Stomach (tissue), 9 donors: Measurements from ENCODE around the gene WDR72. TPM values are rescaled to one million over a fixed set of nuclear protein-coding genes. Genes with fewer than 3 reads are reported as not detected.

Source experiments
- DNase-seq, 2 donors: peaks; one replicate each; pipeline versions ENCODE4 v3.0.0 to v3.0.0-alpha.2; 2013 to 2019
- H3K27ac ChIP-seq, 5 donors: fragments of 200-600 bp in 4 of 5; sonication (generic) in 4 of 5; one replicate each; pipeline ENCODE4 v1.5.1; 2013 to 2019; ENCODE audit warnings: mild to moderate bottlenecking in 1 of 5, moderate library complexity in 1 of 5
- H3K27me3 ChIP-seq, 3 donors: fragments of 200-600 bp; sonication (generic); one replicate each; pipeline ENCODE4 v1.5.1; 2017 to 2019; ENCODE audit warnings: mixed run types in 1 of 3
- H3K36me3 ChIP-seq, 4 donors: fragments of 200-600 bp; sonication (generic); 1 replicate in 3 of 4; 2 replicates in 1 of 4; pipeline ENCODE4 v1.5.1; 2016 to 2019
- H3K4me1 ChIP-seq, 4 donors: fragments of 200-600 bp; sonication (generic); one replicate each; pipeline ENCODE4 v1.5.1; 2016 to 2019
- H3K4me3 ChIP-seq, 4 donors: fragments of 200-600 bp; sonication (generic) in 3 of 4; one replicate each; pipeline ENCODE4 v1.5.1; 2016 to 2019; ENCODE audit warnings: mild to moderate bottlenecking in 1 of 4
- H3K9me3 ChIP-seq, 4 donors: fragments of 200-600 bp; sonication (generic); one replicate each; pipeline ENCODE4 v1.5.1; 2016 to 2019
- EP300 ChIP-seq: sonication (generic); formaldehyde crosslinking; IDR thresholded peaks from one replicate; pipeline ENCODE4 v1.6.1; 2017; ENCODE audit warnings: antibody characterized with exemption
- POLR2A ChIP-seq, 4 donors: fragments of 450-650 bp; IDR thresholded peaks; one replicate each; pipeline ENCODE4 v1.6.1; 2016; ENCODE audit warnings: antibody characterized with exemption in 4 of 4, control low read depth in 2 of 4, mild to moderate bottlenecking in 1 of 4, moderate library complexity in 1 of 4
- POLR2AphosphoS5 ChIP-seq, 3 donors: sonication (generic); formaldehyde crosslinking; IDR thresholded peaks; one replicate each; pipeline ENCODE4 v1.6.1; 2016; ENCODE audit warnings: antibody characterized with exemption in 3 of 3
- WGBS, 5 donors: extraction: QIAGEN DNeasy Blood & Tissue Kit in 3 of 5; methylation state at CpG; one replicate each; pipeline versions ENCODE4 v1.1.5 to v1.1.7; 2013 to 2018; 5-methylcytosine and 5-hydroxymethylcytosine counted together
- intact Hi-C: fragments of 100-400 bp; cut with DNase I; formaldehyde crosslinking; loops from one replicate; pipeline ENCODE4 v1.15.1; 2023; ENCODE audit warnings: low total_unique reads
- polyA plus RNA-seq, 3 donors: library from polyadenylated mRNA; stranded (reverse); fragments of 200-250 nt; gene quantifications; one replicate each; pipeline ENCODE4 v1.2.3, GENCODE V29; 2013
- total RNA-seq, 5 donors: library from RNA; depleted of rRNA; stranded (reverse); fragments of >200 nt; gene quantifications; one replicate each; pipeline versions ENCODE4 v1.1.0 to v1.2.3, GENCODE V29; 2014 to 2016
- TF ChIP-seq, protein P1 (sequence below), 7 experiments: fragments of 450-650 bp in 4 of 7; fragments of 200-600 bp in 3 of 7; sonication (generic) in 3 of 7; IDR thresholded peaks; one replicate each; pipeline ENCODE4 v1.5.1; 2016 to 2019; ENCODE audit warnings: antibody characterized with exemption in 7 of 7, control low read depth in 2 of 7, mild to moderate bottlenecking in 1 of 7
- donor health status: healthy with polysubstance abuse.
- donor health status: Bipolar disorder and iron deficiency.
- donor health status: healthy.

WDR72 gene
- total and polyA plus RNA-seq, 8 donors, result under 0.01 to 0.61 (median 0.41) TPM; not detected in 2

DNA sequence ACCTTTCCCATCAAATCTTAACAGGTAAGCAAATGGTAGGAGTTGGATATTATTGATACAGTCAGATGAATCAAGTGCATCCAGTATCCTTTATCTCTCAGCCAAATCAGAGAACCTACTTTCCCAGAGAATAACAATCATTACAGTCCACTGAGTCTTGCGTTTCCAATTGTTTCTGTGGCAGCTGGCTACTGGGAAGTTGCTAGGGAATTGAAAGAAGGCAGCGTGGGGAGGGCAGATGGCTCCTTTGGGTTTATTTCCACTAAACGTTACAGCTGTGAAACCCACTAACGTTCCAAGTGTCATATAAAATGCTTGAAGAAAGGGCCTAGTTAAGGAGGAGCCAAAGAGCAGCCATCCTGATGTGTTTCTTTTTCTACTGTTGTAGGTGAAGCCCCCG, 78.4 kb downstream of the WDR72 start:
- 65 to 80% (median 69%) methylated on average over 5 of the region's 5 CpGs for WGBS, 5 donors
- no peaks in the 10 kb centered on the region for H3K27me3 ChIP-seq
- no peak overlapping the region for H3K4me3 ChIP-seq
- TF ChIP-seq POLR2A (IDR thresholded peaks at IDR 0.05), result no peak
- no peak for TF ChIP-seq POLR2AphosphoS5 (IDR thresholded peaks at IDR 0.05)
- TF ChIP-seq EP300, result no peak
- TF ChIP-seq, protein P1, sequence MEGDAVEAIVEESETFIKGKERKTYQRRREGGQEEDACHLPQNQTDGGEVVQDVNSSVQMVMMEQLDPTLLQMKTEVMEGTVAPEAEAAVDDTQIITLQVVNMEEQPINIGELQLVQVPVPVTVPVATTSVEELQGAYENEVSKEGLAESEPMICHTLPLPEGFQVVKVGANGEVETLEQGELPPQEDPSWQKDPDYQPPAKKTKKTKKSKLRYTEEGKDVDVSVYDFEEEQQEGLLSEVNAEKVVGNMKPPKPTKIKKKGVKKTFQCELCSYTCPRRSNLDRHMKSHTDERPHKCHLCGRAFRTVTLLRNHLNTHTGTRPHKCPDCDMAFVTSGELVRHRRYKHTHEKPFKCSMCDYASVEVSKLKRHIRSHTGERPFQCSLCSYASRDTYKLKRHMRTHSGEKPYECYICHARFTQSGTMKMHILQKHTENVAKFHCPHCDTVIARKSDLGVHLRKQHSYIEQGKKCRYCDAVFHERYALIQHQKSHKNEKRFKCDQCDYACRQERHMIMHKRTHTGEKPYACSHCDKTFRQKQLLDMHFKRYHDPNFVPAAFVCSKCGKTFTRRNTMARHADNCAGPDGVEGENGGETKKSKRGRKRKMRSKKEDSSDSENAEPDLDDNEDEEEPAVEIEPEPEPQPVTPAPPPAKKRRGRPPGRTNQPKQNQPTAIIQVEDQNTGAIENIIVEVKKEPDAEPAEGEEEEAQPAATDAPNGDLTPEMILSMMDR (IDR thresholded peaks at IDR 0.05), result no peak
- intact Hi-C loops, result no loop called here
- no peaks in the 10 kb centered on the region for H3K4me1 ChIP-seq
- no peak for DNase-seq
- no peak overlapping the region for H3K27ac ChIP-seq
- no peaks in the 10 kb centered on the region for H3K36me3 ChIP-seq
- no peaks in the 10 kb centered on the region for H3K9me3 ChIP-seq

DNA sequence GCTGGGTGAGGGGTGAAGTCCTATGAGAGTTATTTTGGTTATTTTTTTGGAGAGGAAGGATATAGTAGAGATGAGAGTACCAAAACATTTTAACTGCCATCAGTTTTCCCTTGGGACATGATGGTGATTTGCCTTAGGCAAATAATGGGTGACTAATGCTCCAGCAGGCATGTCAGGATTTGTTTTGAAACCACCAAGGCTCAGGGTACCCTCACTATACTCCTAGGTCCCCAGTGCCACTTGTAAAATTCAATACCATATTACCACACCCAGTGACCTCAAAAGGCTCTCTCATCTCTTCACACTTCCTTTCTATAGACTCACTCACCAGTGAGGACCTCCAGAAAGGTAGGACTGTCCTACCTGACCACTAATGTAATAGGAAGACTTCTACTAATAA, 83.6 kb downstream of the WDR72 start:
- no peak overlapping the region for H3K27ac ChIP-seq
- H3K9me3 ChIP-seq, result no peaks in the 10 kb centered on the region
- no peaks in the 10 kb centered on the region for H3K36me3 ChIP-seq
- intact Hi-C loops, result no loop called here
- no peak for DNase-seq
- TF ChIP-seq, protein P1 (IDR thresholded peaks at IDR 0.05), result no peak
- no peak for TF ChIP-seq POLR2A (IDR thresholded peaks at IDR 0.05)
- no peak for TF ChIP-seq POLR2AphosphoS5 (IDR thresholded peaks at IDR 0.05)
- no peak for TF ChIP-seq EP300
- no peaks in the 10 kb centered on the region for H3K4me1 ChIP-seq
- H3K27me3 ChIP-seq, result no peaks in the 10 kb centered on the region
- no peak overlapping the region for H3K4me3 ChIP-seq

DNA sequence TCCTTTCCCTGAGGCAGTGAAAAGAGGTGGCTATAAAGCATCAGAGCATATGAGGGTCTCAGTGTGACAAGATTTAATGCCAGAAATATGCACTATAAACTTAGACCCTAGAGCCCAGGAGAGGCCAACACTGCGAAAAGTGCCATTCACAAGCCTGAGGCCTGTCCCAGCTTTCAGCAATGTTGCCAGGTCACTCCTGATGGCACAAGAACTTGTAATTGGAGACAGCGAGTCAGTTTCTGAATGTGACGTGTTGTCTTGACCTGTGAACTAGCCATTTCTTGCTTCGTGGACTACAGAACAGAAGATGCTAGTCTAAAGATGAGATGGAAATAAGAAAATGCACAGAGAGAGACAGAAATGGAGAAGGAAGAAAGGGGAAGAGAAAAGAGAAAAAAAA, 87.9 kb downstream of the WDR72 start:
- H3K27me3 ChIP-seq, result no peaks in the 10 kb centered on the region
- H3K4me1 ChIP-seq, result no peaks in the 10 kb centered on the region
- DNase-seq, result no peak
- H3K36me3 ChIP-seq, result no peaks in the 10 kb centered on the region
- intact Hi-C loops, result no loop called here
- no peaks in the 10 kb centered on the region for H3K9me3 ChIP-seq
- no peak for TF ChIP-seq EP300
- TF ChIP-seq, protein P1 (IDR thresholded peaks at IDR 0.05), result no peak
- no peak for TF ChIP-seq POLR2A (IDR thresholded peaks at IDR 0.05)
- TF ChIP-seq POLR2AphosphoS5 (IDR thresholded peaks at IDR 0.05), result no peak
- WGBS, 5 donors, result 61 to 68% (median 64%) methylated on average over 4 of the region's 4 CpGs
- H3K27ac ChIP-seq, result no peak overlapping the region
- H3K4me3 ChIP-seq, result no peak overlapping the region

DNA sequence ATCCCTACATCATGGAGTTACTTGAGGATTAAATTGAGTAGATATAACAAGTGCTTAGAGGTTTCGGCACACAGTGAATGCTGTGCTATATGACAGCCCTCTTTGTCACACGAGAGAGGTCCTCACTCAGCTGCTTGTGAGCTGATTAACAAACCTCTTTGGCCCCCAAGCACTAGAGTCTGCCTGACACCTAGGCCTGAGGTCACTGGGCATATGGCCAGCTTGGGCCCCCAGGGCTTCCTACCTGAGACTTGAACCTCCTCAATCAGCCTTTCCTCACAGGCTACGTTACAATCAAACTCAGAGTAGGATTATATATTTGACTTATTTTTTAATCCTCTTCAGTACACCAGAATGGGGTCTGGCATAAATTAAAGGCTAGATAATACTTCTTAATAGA, 88.8 kb downstream of the WDR72 start:
- Histone ChIP-seq H3K27ac (no peak overlapping the region), H3K27me3 (no peaks in the 10 kb centered on the region), H3K4me3 (no peak overlapping the region), H3K36me3 (no peaks in the 10 kb centered on the region), H3K9me3 (no peaks in the 10 kb centered on the region), H3K4me1 (no peaks in the 10 kb centered on the region)
- WGBS, 5 donors, result 75 to 84% (median 82%) methylated on average over 3 of the region's 3 CpGs
- no peak for TF ChIP-seq EP300
- TF ChIP-seq POLR2AphosphoS5 (IDR thresholded peaks at IDR 0.05), result no peak
- TF ChIP-seq, protein P1 (IDR thresholded peaks at IDR 0.05), result no peak
- no peak for TF ChIP-seq POLR2A (IDR thresholded peaks at IDR 0.05)
- no peak for DNase-seq
- intact Hi-C loops, result no loop called here
